Measurements from ENCODE around the gene SNRNP70. TPM values are rescaled to one million over a fixed set of nuclear protein-coding genes. Genes with fewer than 3 reads are reported as not detected.

SNRNP70 gene
- total and polyA plus RNA-seq, 5 experiments from 2014 or later: 42.3 to 741 (median 63.4) TPM

GRCh38 chr19:49107625-49108459, 22.6 kb downstream of the SNRNP70 start:
- DNase-seq: no peak
- H3K4me1 Mint-ChIP-seq: peaks cover 7 to 9% (median 7%) of the 10 kb centered on the region in 4 donors
- peak overlapping the region in 1 of 10 donors; percentile 56 for H3K4me3 Mint-ChIP-seq
- POLR2A ChIA-PET: interaction anchor here (0.5 kb wide), 1 partner anchor 663 kb away, joined by 3 read pairs; no protein-coding TSS in a partner anchor
- peaks cover 0 to 55% (median 5%) of the 10 kb centered on the region in 3 donors for H3K36me3 Mint-ChIP-seq
- H3K27me3 Mint-ChIP-seq: no peaks in the 10 kb centered on the region
- H3K27ac Mint-ChIP-seq: peak overlapping the region in 2 of 10 donors; percentile 20 to 70
- H3K9me3 Mint-ChIP-seq: no peaks in the 10 kb centered on the region
- no peak for ATAC-seq

- no peaks in the 10 kb centered on the region for H3K9me3 Mint-ChIP-seq
- H3K27ac Mint-ChIP-seq: peak overlapping the region in 4 of 10 donors; percentile 34 to 70 (median 55)
- ATAC-seq (no peak), DNase-seq (no peak)
- H3K27me3 Mint-ChIP-seq: no peaks in the 10 kb centered on the region
- H3K4me1 Mint-ChIP-seq: peaks cover 13 to 20% (median 17%) of the 10 kb centered on the region in 4 donors
- POLR2A ChIA-PET: interaction anchor here (0.7 kb wide), 1 partner anchor 44 kb away, joined by 3 read pairs; no protein-coding TSS in a partner anchor
- peaks cover 0 to 48% (median 5%) of the 10 kb centered on the region in 3 donors for H3K36me3 Mint-ChIP-seq
- no peak overlapping the region for H3K4me3 Mint-ChIP-seq
These were observed 23.8 kb downstream of the SNRNP70 start for GRCh38 chr19:49109051-49109450.

GRCh38 chr19:49109569-49110233, 24.4 kb downstream of the SNRNP70 start:
- Mint-ChIP-seq H3K9me3 (no peaks in the 10 kb centered on the region), H3K27ac (no peak overlapping the region), H3K36me3 (peaks cover 0 to 43% (median 5%) of the 10 kb centered on the region in 3 donors), H3K4me3 (no peak overlapping the region), H3K27me3 (no peaks in the 10 kb centered on the region), H3K4me1 (peaks cover 12 to 21% (median 18%) of the 10 kb centered on the region in 4 donors)
- POLR2A ChIA-PET: interaction anchor here (0.7 kb wide), 1 partner anchor 44 kb away, joined by 3 read pairs; no protein-coding TSS in a partner anchor
- no peak for ATAC-seq
- no peak for DNase-seq

- Mint-ChIP-seq H3K27ac (no peak overlapping the region), H3K27me3 (no peaks in the 10 kb centered on the region), H3K36me3 (peaks cover 0 to 34% (median 5%) of the 10 kb centered on the region in 3 donors), H3K4me1 (peaks cover 11 to 28% (median 22%) of the 10 kb centered on the region in 4 donors), H3K4me3 (no peak overlapping the region), H3K9me3 (no peaks in the 10 kb centered on the region)
- no peak for DNase-seq
- POLR2A ChIA-PET: no interaction called here
- no peak for ATAC-seq
These were observed 25.3 kb downstream of the SNRNP70 start for GRCh38 chr19:49110567-49110966.

GRCh38 chr19:49111218-49111998, 26.2 kb downstream of the SNRNP70 start:
- no peak for DNase-seq
- H3K9me3 Mint-ChIP-seq: no peaks in the 10 kb centered on the region
- H3K27me3 Mint-ChIP-seq: no peaks in the 10 kb centered on the region
- peaks cover 0 to 26% (median 5%) of the 10 kb centered on the region in 3 donors for H3K36me3 Mint-ChIP-seq
- POLR2A ChIA-PET: no interaction called here
- peaks cover 11 to 32% (median 26%) of the 10 kb centered on the region in 4 donors for H3K4me1 Mint-ChIP-seq
- peak overlapping the region in 3 of 10 donors; percentile 20 to 52 (median 23) for H3K4me3 Mint-ChIP-seq
- no peak for ATAC-seq
- H3K27ac Mint-ChIP-seq: peak overlapping the region in 1 of 10 donors; percentile 9

GRCh38 chr19:49113762-49114629, 28.7 kb downstream of the SNRNP70 start, which contains the start of gene LIN7B:
TSS of gene LIN7B (plus strand) at chr19:49114370. CDS start at chr19:49114405, 35 bp downstream.
- no peaks in the 10 kb centered on the region for H3K9me3 Mint-ChIP-seq
- no peaks in the 10 kb centered on the region for H3K27me3 Mint-ChIP-seq
- peak within 1 kb of the TSS; percentile 24 to 94 (median 86) for H3K27ac Mint-ChIP-seq
- ATAC-seq (peak; percentile 62 to 65), DNase-seq (peak; percentile 64 to 88 (median 81))
- POLR2A ChIA-PET: interaction anchor here (0.7 to 2.3 kb wide), 9 partner anchors 8 to 121 kb away, joined by 3 to 12 read pairs (median 5); partner anchors contain the start of genes CGB7, GYS1 and RUVBL2
- peak within 1 kb of the TSS; percentile 81 to 93 (median 89) for H3K4me3 Mint-ChIP-seq
- H3K36me3 Mint-ChIP-seq: peaks cover 0 to 5% (median 0%) of the 10 kb centered on the region in 3 donors
- H3K4me1 Mint-ChIP-seq: peaks cover 15 to 44% (median 39%) of the 10 kb centered on the region in 4 donors

GRCh38 chr19:49114630-49115363, 29.5 kb downstream of the SNRNP70 start:
- peaks cover 15 to 44% (median 39%) of the 10 kb centered on the region in 4 donors for H3K4me1 Mint-ChIP-seq
- POLR2A ChIA-PET: interaction anchor here (0.6 to 2.3 kb wide), 11 partner anchors 9 to 219 kb away, joined by 3 to 12 read pairs (median 4); partner anchors contain the start of genes CGB7, GYS1 and RUVBL2
- ATAC-seq: peak in 1 of 2 donors; percentile 12

GRCh38 chr19:49116544-49116943, 31.3 kb downstream of the SNRNP70 start:
- Mint-ChIP-seq H3K4me1 (peaks cover 22 to 51% (median 47%) of the 10 kb centered on the region in 4 donors), H3K4me3 (peak overlapping the region; percentile 31 to 93 (median 85)), H3K36me3 (no peaks in the 10 kb centered on the region), H3K27ac (peak overlapping the region in 6 of 10 donors; percentile 37 to 87 (median 73)), H3K9me3 (no peaks in the 10 kb centered on the region), H3K27me3 (peaks cover 0 to 5% (median 0%) of the 10 kb centered on the region in 5 donors)
- POLR2A ChIA-PET: interaction anchor here (0.5 to 3.7 kb wide), 5 partner anchors 11 to 493 kb away, joined by 4 to 23 read pairs (median 5); partner anchors contain the start of genes GYS1 and RUVBL2
- ATAC-seq: no peak
- no peak for DNase-seq

More at GRCh38 chr19:49114630-49115363, 29.5 kb downstream of the SNRNP70 start:
- Mint-ChIP-seq H3K27me3 (no peaks in the 10 kb centered on the region), H3K27ac (peak overlapping the region in 8 of 10 donors; percentile 42 to 84 (median 56)), H3K4me3 (peak overlapping the region; percentile 76 to 93 (median 86)), H3K9me3 (no peaks in the 10 kb centered on the region), H3K36me3 (no peaks in the 10 kb centered on the region)
- peak; percentile 28 to 70 (median 48) for DNase-seq

- ATAC-seq (no peak), DNase-seq (no peak)
- peaks cover 22 to 50% (median 47%) of the 10 kb centered on the region in 4 donors for H3K4me1 Mint-ChIP-seq
- H3K27me3 Mint-ChIP-seq: peaks cover 0 to 7% (median 0%) of the 10 kb centered on the region in 5 donors
- no peaks in the 10 kb centered on the region for H3K36me3 Mint-ChIP-seq
- POLR2A ChIA-PET: interaction anchor here (0.7 to 3.7 kb wide), 6 partner anchors 10 to 404 kb away, joined by 3 to 23 read pairs (median 4); partner anchors contain the start of genes GYS1 and RUVBL2
- H3K4me3 Mint-ChIP-seq: peak overlapping the region; percentile 78 to 94 (median 90)
- H3K27ac Mint-ChIP-seq: peak overlapping the region; percentile 87 to 97 (median 94)
- no peaks in the 10 kb centered on the region for H3K9me3 Mint-ChIP-seq
These were observed 32.7 kb downstream of the SNRNP70 start for GRCh38 chr19:49117677-49118564.

All from naive thymus-derived CD8-positive, alpha-beta T cell (primary cell).